Mucosa of stomach (tissue), 1 donor: ENCODE data around the gene SYNRG.

Experiments used
- H3K27me3 ChIP-seq: one replicate; pipeline ENCODE4 v1.7.0; 2013; ENCODE audit warnings: mild to moderate bottlenecking, low read length; ENCODE audit not compliant: control insufficient read depth, insufficient read depth
- H3K36me3 ChIP-seq: one replicate; pipeline ENCODE4 v1.7.0; 2013; ENCODE audit warnings: low read length; ENCODE audit not compliant: control insufficient read depth, insufficient read depth
- H3K4me1 ChIP-seq: one replicate; pipeline ENCODE4 v1.7.0; 2013; ENCODE audit warnings: mild to moderate bottlenecking, low read length; ENCODE audit not compliant: control insufficient read depth, insufficient read depth
- H3K4me3 ChIP-seq: one replicate; pipeline ENCODE4 v1.7.0; 2013; ENCODE audit warnings: low read length
- H3K9ac ChIP-seq: one replicate; pipeline ENCODE4 v1.7.0; 2013; ENCODE audit warnings: mild to moderate bottlenecking, low read length, moderate library complexity
- H3K9me3 ChIP-seq: one replicate; pipeline ENCODE4 v1.7.0; 2013; ENCODE audit warnings: mild to moderate bottlenecking, low read length, moderate library complexity; ENCODE audit not compliant: control insufficient read depth
- donor health status: Pancreatic carcinoma.

The SYNRG gene

GRCh38 chr17:37490638-37491614, 118.3 kb downstream of the SYNRG start:
- no peak overlapping the region for H3K4me3 ChIP-seq
- no peaks in the 10 kb centered on the region for H3K36me3 ChIP-seq
- H3K9ac ChIP-seq, result no peak overlapping the region
- no peaks in the 10 kb centered on the region for H3K9me3 ChIP-seq
- H3K27me3 ChIP-seq, result no peaks in the 10 kb centered on the region
- H3K4me1 ChIP-seq, result peaks cover 8% of the 10 kb centered on the region

- Histone ChIP-seq H3K4me3 (peak overlapping the region; percentile 22), H3K27me3 (no peaks in the 10 kb centered on the region), H3K4me1 (peaks cover 8% of the 10 kb centered on the region), H3K36me3 (no peaks in the 10 kb centered on the region), H3K9ac (peak overlapping the region; percentile 32), H3K9me3 (no peaks in the 10 kb centered on the region)
Measured at GRCh38 chr17:37490022-37490587, 119.1 kb downstream of the SYNRG start.

GRCh38 chr17:37489197-37490001, 119.8 kb downstream of the SYNRG start, which contains the start of gene DUSP14:
Gene DUSP14, plus strand, starts transcription at chr17:37489891. Its CDS starts 22,382 bp downstream, at chr17:37512273.
- no peaks in the 10 kb centered on the region for H3K27me3 ChIP-seq
- no peaks in the 10 kb centered on the region for H3K36me3 ChIP-seq
- H3K9me3 ChIP-seq, result no peaks in the 10 kb centered on the region
- H3K4me3 ChIP-seq, result peak within 1 kb of the TSS; percentile 69
- H3K4me1 ChIP-seq, result peaks cover 8% of the 10 kb centered on the region
- H3K9ac ChIP-seq, result peak within 1 kb of the TSS; percentile 62

GRCh38 chr17:37488607-37489196, 120.5 kb downstream of the SYNRG start:
- H3K27me3 ChIP-seq, result no peaks in the 10 kb centered on the region
- H3K4me1 ChIP-seq, result peaks cover 8% of the 10 kb centered on the region
- no peaks in the 10 kb centered on the region for H3K36me3 ChIP-seq
- no peaks in the 10 kb centered on the region for H3K9me3 ChIP-seq
- H3K4me3 ChIP-seq, result peak overlapping the region; percentile 69
- H3K9ac ChIP-seq, result peak overlapping the region; percentile 62

GRCh38 chr17:37488009-37488604, 121.1 kb downstream of the SYNRG start:
- Histone ChIP-seq H3K4me3 (peak overlapping the region; percentile 69), H3K4me1 (peaks cover 8% of the 10 kb centered on the region), H3K9me3 (no peaks in the 10 kb centered on the region), H3K27me3 (no peaks in the 10 kb centered on the region), H3K9ac (peak overlapping the region; percentile 62), H3K36me3 (no peaks in the 10 kb centered on the region)

GRCh38 chr17:37485938-37486570, 123.2 kb downstream of the SYNRG start:
- Histone ChIP-seq H3K4me3 (no peak overlapping the region), H3K36me3 (no peaks in the 10 kb centered on the region), H3K4me1 (peaks cover 8% of the 10 kb centered on the region), H3K9me3 (no peaks in the 10 kb centered on the region), H3K27me3 (no peaks in the 10 kb centered on the region), H3K9ac (no peak overlapping the region)

- no peaks in the 10 kb centered on the region for H3K27me3 ChIP-seq
- peaks cover 5% of the 10 kb centered on the region for H3K36me3 ChIP-seq
- no peak overlapping the region for H3K9ac ChIP-seq
- H3K9me3 ChIP-seq, result no peaks in the 10 kb centered on the region
- H3K4me3 ChIP-seq, result no peak overlapping the region
- H3K4me1 ChIP-seq, result peaks cover 8% of the 10 kb centered on the region
Measured at GRCh38 chr17:37483311-37484039, 125.7 kb downstream of the SYNRG start.

- no peaks in the 10 kb centered on the region for H3K4me1 ChIP-seq
- no peaks in the 10 kb centered on the region for H3K27me3 ChIP-seq
- no peak overlapping the region for H3K4me3 ChIP-seq
- H3K9me3 ChIP-seq, result no peaks in the 10 kb centered on the region
- no peak overlapping the region for H3K9ac ChIP-seq
- peaks cover 21% of the 10 kb centered on the region for H3K36me3 ChIP-seq
Measured at GRCh38 chr17:37481001-37481665, 128.1 kb downstream of the SYNRG start.

- H3K9ac ChIP-seq, result no peak overlapping the region
- peaks cover 25% of the 10 kb centered on the region for H3K36me3 ChIP-seq
- H3K27me3 ChIP-seq, result no peaks in the 10 kb centered on the region
- H3K4me1 ChIP-seq, result no peaks in the 10 kb centered on the region
- H3K4me3 ChIP-seq, result no peak overlapping the region
- H3K9me3 ChIP-seq, result no peaks in the 10 kb centered on the region
Measured at GRCh38 chr17:37480427-37480826, 128.8 kb downstream of the SYNRG start.

- Histone ChIP-seq H3K9ac (no peak overlapping the region), H3K36me3 (peaks cover 29% of the 10 kb centered on the region), H3K4me3 (no peak overlapping the region), H3K27me3 (no peaks in the 10 kb centered on the region), H3K9me3 (no peaks in the 10 kb centered on the region), H3K4me1 (no peaks in the 10 kb centered on the region)
Measured at GRCh38 chr17:37479025-37479424, 130.2 kb downstream of the SYNRG start.
